Left lung (tissue), 10 donors: ENCODE measurements around the gene PTPRD. TPM values are rescaled to one million over a fixed set of nuclear protein-coding genes. Genes with fewer than 3 reads are reported as not detected.
"Not testable (repeated sequence)": the region's sequence is repeated elsewhere in the genome, so short reads cannot be mapped to it uniquely, and the experiment has no call there.

Experiments used
- ATAC-seq: fragments of 200-7000 bp; cut with Tn5 transposase; one replicate; pipeline ENCODE4 v1.9.1; 2020; ENCODE audit warnings: moderate library complexity
- DNase-seq, 4 donors: peaks; one replicate each; pipeline ENCODE4 v3.0.0-alpha.2; 2013 to 2020
- H3K27ac ChIP-seq, 2 donors: fragments of 200-600 bp; sonication (generic) in 1 of 2; one replicate each; pipeline versions ENCODE4 v1.5.0 to v1.8.0; 2020 to 2021
- H3K27me3 ChIP-seq, 2 donors: fragments of 200-600 bp; sonication (generic) in 1 of 2; one replicate each; pipeline versions ENCODE4 v1.5.0 to v1.8.0; 2020 to 2021
- H3K36me3 ChIP-seq, 2 donors: fragments of 200-600 bp; sonication (generic) in 1 of 2; one replicate each; pipeline versions ENCODE4 v1.5.0 to v1.8.0; 2020 to 2021
- H3K4me1 ChIP-seq, 2 donors: fragments of 200-600 bp; one replicate each; pipeline ENCODE4 v1.8.0; 2021
- H3K4me3 ChIP-seq, 2 donors: fragments of 200-600 bp; sonication (generic) in 1 of 2; one replicate each; pipeline versions ENCODE4 v1.5.0 to v1.8.0; 2020 to 2021; ENCODE audit warnings: mild to moderate bottlenecking in 1 of 2
- H3K9me3 ChIP-seq, 2 donors: fragments of 200-600 bp; sonication (generic) in 1 of 2; one replicate each; pipeline versions ENCODE4 v1.5.0 to v1.8.0; 2020 to 2021
- CTCF ChIP-seq, 2 donors: fragments of 200-600 bp; sonication (generic) in 1 of 2; IDR thresholded peaks; one replicate each; pipeline versions ENCODE4 v1.5.0 to v1.8.0; 2021; ENCODE audit warnings: antibody characterized with exemption in 2 of 2
- intact Hi-C, 2 donors: fragments of 100-400 bp; cut with DNase I; formaldehyde crosslinking; loops; one replicate each; pipeline versions ENCODE4 v1.11.2 to v1.14.2; 2022
- polyA plus RNA-seq, 6 donors: library from polyadenylated mRNA; unstranded; fragments of 120-200 nt; gene quantifications; one replicate each; pipeline ENCODE4 v1.2.1, GENCODE V29; 2013; ENCODE audit not compliant: insufficient read length in 6 of 6
- total RNA-seq, 2 donors: library from RNA; stranded (reverse); fragmentation: NEBNext Ultra II Directional; extraction: Animal tissue kit (Norgen Biotek cat#: 25700); gene quantifications; one replicate each; pipeline ENCODE4 v1.2.1, GENCODE V29; 2021
- donor health status: DM: no; HTN: yes; CAD: no.
- donor health status: DM: no; HTN: no; CAD: no.

The PTPRD gene
- total and polyA plus RNA-seq, 8 donors, result 24.2 to 167 (median 139) TPM

- Histone ChIP-seq H3K4me1 (no peaks in the 10 kb centered on the region), H3K4me3 (no peak overlapping the region), H3K36me3 (no peaks in the 10 kb centered on the region), H3K27ac (no peak overlapping the region), H3K9me3 (no peaks in the 10 kb centered on the region), H3K27me3 (no peaks in the 10 kb centered on the region)
- no peak for ATAC-seq
- intact Hi-C loops, result no loop called here
- no peak for DNase-seq
- TF ChIP-seq CTCF (IDR thresholded peaks at IDR 0.05), result no peak
Measured at GRCh38 chr9:9949978-9950377, 662.8 kb downstream of the PTPRD start.

- intact Hi-C loops, result no loop called here
- no peak for TF ChIP-seq CTCF (IDR thresholded peaks at IDR 0.05)
- no peaks in the 10 kb centered on the region for H3K27me3 ChIP-seq
- H3K36me3 ChIP-seq, result no peaks in the 10 kb centered on the region
- H3K9me3 ChIP-seq, result no peaks in the 10 kb centered on the region
- H3K27ac ChIP-seq, result no peak overlapping the region
- no peaks in the 10 kb centered on the region for H3K4me1 ChIP-seq
- DNase-seq (no peak), ATAC-seq (no peak)
- no peak overlapping the region for H3K4me3 ChIP-seq
Measured at GRCh38 chr9:9949368-9949767, 663.4 kb downstream of the PTPRD start.

GRCh38 chr9:9945966-9946365 lies 666.8 kb downstream of the PTPRD start:
- Histone ChIP-seq H3K4me3 (no peak overlapping the region), H3K36me3 (no peaks in the 10 kb centered on the region), H3K9me3 (no peaks in the 10 kb centered on the region), H3K27ac (no peak overlapping the region), H3K27me3 (no peaks in the 10 kb centered on the region), H3K4me1 (no peaks in the 10 kb centered on the region)
- DNase-seq (no peak), ATAC-seq (no peak)
- intact Hi-C loops, result no loop called here
- TF ChIP-seq CTCF (IDR thresholded peaks at IDR 0.05), result no peak

GRCh38 chr9:9942764-9943424 lies 669.9 kb downstream of the PTPRD start:
- Histone ChIP-seq H3K27me3 (no peaks in the 10 kb centered on the region), H3K4me1 (no peaks in the 10 kb centered on the region), H3K36me3 (no peaks in the 10 kb centered on the region), H3K9me3 (no peaks in the 10 kb centered on the region), H3K4me3 (no peak overlapping the region), H3K27ac (no peak overlapping the region)
- ATAC-seq (peak; percentile 90), DNase-seq (peak in 3 of 4 donors; percentile 33 to 75 (median 40))
- TF ChIP-seq CTCF (IDR thresholded peaks at IDR 0.05), result peak; percentile 83 to 85
- intact Hi-C loops, result no loop called here

- intact Hi-C loops, result no loop called here
- no peak for ATAC-seq
- no peaks in the 10 kb centered on the region for H3K9me3 ChIP-seq
- no peaks in the 10 kb centered on the region for H3K36me3 ChIP-seq
- DNase-seq, result peak in 1 of 4 donors; percentile 41
- no peaks in the 10 kb centered on the region for H3K4me1 ChIP-seq
- TF ChIP-seq CTCF (IDR thresholded peaks at IDR 0.05), result no peak
- no peak overlapping the region for H3K27ac ChIP-seq
- H3K27me3 ChIP-seq, result no peaks in the 10 kb centered on the region
- no peak overlapping the region for H3K4me3 ChIP-seq
Measured at GRCh38 chr9:9938432-9938831, 674.4 kb downstream of the PTPRD start.

GRCh38 chr9:9931464-9931863 lies 681.3 kb downstream of the PTPRD start:
- intact Hi-C loops, ATAC-seq, H3K4me1 ChIP-seq, H3K27ac ChIP-seq, H3K4me3 ChIP-seq, H3K27me3 ChIP-seq, DNase-seq, H3K9me3 ChIP-seq, H3K36me3 ChIP-seq: not testable (repeated sequence)
